Activated naive CD4-positive, alpha-beta T cell treated with anti-CD3 and anti-CD28 coated beads for 36 hours (primary cell): ENCODE results near the gene CCDC117. TPM values are rescaled to one million over a fixed set of nuclear protein-coding genes. Genes with fewer than 3 reads are reported as not detected.
"Not testable (repeated sequence)": the region's sequence is repeated elsewhere in the genome, so short reads cannot be mapped to it uniquely, and the experiment has no call there.

Experiments used
- CTCF ChIA-PET: fragments of 350-600 bp; sonication (Branson Sonifier 250); formaldehyde crosslinking; loops from one replicate; lab custom pipeline; 2021; ENCODE audit warnings: antibody characterized with exemption; lab: Charles Lee
- DNase-seq: peaks from one replicate; pipeline ENCODE4 v3.0.0-alpha.2; 2020
- H3K27ac Mint-ChIP-seq: one replicate; pipeline ENCODE4 v1.8.0; 2021; ENCODE audit warnings: mild to moderate bottlenecking, mixed read lengths
- H3K27me3 Mint-ChIP-seq: one replicate; pipeline ENCODE4 v1.8.0; 2021; ENCODE audit warnings: low read depth, mixed read lengths
- H3K36me3 Mint-ChIP-seq: one replicate; pipeline ENCODE4 v1.8.0; 2021; ENCODE audit warnings: low read depth, mixed read lengths
- H3K4me1 Mint-ChIP-seq: one replicate; pipeline ENCODE4 v1.8.0; 2021; ENCODE audit warnings: low read depth, mixed read lengths
- H3K4me3 Mint-ChIP-seq: one replicate; pipeline ENCODE4 v1.8.0; 2021; ENCODE audit warnings: mild to moderate bottlenecking, moderate library complexity, mixed read lengths
- H3K9me3 Mint-ChIP-seq: one replicate; pipeline ENCODE4 v1.8.0; 2021; ENCODE audit warnings: mixed read lengths
- intact Hi-C: fragments of 100-400 bp; cut with micrococcal nuclease; formaldehyde crosslinking; loops from one replicate; pipeline ENCODE4 v1.15.1; 2023
- total RNA-seq, 2 experiments: library from RNA; stranded (reverse); gene quantifications; one replicate each; pipeline ENCODE4 v1.2.3, GENCODE V29; 2021

The CCDC117 gene
- total RNA-seq, 2 experiments from 2014 or later, result 28.2 to 28.6 TPM

DNA sequence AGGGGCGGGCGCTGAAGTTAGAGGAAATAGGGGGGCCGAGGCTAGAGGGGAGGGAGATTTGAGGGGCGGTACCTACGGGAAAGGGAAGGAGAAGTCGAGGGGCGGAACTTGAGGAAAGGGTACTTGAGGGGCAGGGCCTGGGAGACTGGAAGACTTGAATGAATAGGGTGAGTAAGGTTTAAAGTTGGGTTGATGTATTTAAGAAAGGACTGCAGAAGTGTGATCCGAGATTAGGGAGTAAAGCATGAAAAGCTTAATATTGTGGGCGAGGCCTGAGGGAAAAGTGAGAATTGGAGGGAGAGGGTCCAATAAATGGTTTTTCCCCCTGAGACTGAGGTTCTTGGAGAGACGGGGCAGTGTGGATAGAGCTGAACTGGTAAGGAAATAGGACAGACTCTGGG, 29.9 kb upstream of the CCDC117 start:
- CTCF ChIA-PET, result interaction anchor here (1.5 to 2.3 kb wide), 2 partner anchors 69 to 70 kb away, joined by 3 to 5 read pairs; no protein-coding TSS in a partner anchor
- Mint-ChIP-seq H3K4me3 (peak overlapping the region; percentile 89), H3K27me3 (no peaks in the 10 kb centered on the region), H3K4me1 (peaks cover 20% of the 10 kb centered on the region), H3K27ac (peak overlapping the region; percentile 96), H3K36me3 (peaks cover 25% of the 10 kb centered on the region), H3K9me3 (no peaks in the 10 kb centered on the region)
- DNase-seq, result no peak
- intact Hi-C loops, result loop anchor here (1.0 to 5.0 kb wide), 5 partner anchors 30 to 810 kb away; partner anchors contain the start of genes CCDC117, THOC5 and ZNRF3

DNA sequence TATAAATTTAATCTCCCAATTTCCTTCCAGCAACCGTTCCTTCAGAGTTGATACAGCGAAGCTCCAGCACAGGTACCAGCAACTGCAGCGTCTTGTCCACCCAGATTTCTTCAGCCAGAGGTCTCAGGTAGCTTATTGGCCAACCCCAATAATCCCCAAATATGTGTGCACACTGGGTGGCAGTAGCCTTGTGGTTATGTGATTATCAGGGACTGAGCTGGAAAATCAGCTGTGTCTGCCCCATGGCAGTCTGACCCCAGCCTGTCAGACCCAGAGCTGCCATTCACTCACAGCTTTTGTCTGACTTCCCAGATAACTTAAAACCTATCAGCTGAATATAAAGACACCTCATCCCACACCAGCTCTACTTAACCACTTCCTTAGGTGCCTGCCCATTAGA, 28.6 kb upstream of the CCDC117 start:
- no peaks in the 10 kb centered on the region for H3K9me3 Mint-ChIP-seq
- H3K4me3 Mint-ChIP-seq, result no peak overlapping the region
- intact Hi-C loops, result loop anchor here (5.0 kb wide), 1 partner anchor 808 kb away; the partner anchor contains the start of gene THOC5
- no peaks in the 10 kb centered on the region for H3K27me3 Mint-ChIP-seq
- peaks cover 20% of the 10 kb centered on the region for H3K4me1 Mint-ChIP-seq
- H3K27ac Mint-ChIP-seq, result no peak overlapping the region
- CTCF ChIA-PET, result interaction anchor here (0.9 to 2.3 kb wide), 2 partner anchors 15 to 68 kb away, joined by 3 to 5 read pairs; no protein-coding TSS in a partner anchor
- DNase-seq, result no peak
- peaks cover 30% of the 10 kb centered on the region for H3K36me3 Mint-ChIP-seq

DNA sequence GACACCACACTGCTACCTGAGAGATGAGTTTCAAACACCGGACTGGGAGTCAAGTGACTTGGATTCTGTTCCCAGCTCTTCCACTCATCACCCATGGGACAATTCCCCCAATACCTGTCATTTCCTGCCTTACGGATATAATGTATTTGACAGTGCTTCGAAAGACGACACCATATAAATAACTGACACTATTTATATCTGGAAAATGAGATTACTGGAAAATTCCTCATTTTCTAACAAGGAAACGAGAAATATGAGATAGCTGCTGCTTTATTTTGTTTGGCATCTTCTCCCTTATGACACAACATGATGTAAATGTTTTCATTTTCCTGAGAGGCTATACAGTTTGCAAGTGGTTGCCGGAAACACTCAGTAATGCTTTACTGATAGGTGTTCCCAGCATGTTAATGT, 22.0 kb upstream of the CCDC117 start:
- Mint-ChIP-seq H3K27me3 (no peaks in the 10 kb centered on the region), H3K36me3 (peaks cover 36% of the 10 kb centered on the region), H3K4me1 (no peaks in the 10 kb centered on the region), H3K9me3 (no peaks in the 10 kb centered on the region), H3K27ac (no peak overlapping the region), H3K4me3 (no peak overlapping the region)
- intact Hi-C loops, result no loop called here
- no peak for DNase-seq
- CTCF ChIA-PET, result interaction anchor here (0.6 kb wide), 1 partner anchor 80 kb away, joined by 7 read pairs; no protein-coding TSS in a partner anchor

DNA sequence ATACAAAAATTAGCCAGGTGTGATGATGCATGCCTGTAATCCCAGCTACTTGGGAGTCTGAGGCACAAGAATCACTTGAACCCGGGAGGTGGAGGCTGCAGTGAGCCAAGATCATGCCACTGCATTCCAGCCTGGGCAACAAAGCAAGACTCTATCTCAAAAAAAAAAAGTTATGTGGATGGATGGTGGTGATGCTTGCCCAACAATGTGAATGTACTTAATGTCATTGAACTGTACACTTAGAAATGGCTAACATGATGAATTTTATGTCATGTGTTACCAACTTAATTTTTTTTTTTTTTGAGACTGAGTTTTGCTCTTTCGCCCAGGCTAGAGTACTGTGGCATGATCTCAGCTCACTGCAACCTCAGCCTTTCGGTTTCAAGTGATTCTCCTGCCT, 18.0 kb upstream of the CCDC117 start:
- H3K27ac Mint-ChIP-seq, DNase-seq, intact Hi-C loops, H3K4me1 Mint-ChIP-seq, H3K27me3 Mint-ChIP-seq, H3K9me3 Mint-ChIP-seq, H3K4me3 Mint-ChIP-seq: not testable (repeated sequence)
- peaks cover 16% of the 10 kb centered on the region for H3K36me3 Mint-ChIP-seq
- CTCF ChIA-PET, result interaction anchor here (0.6 kb wide), 2 partner anchors 873 to 1506 kb away, joined by 3 to 4 read pairs; no protein-coding TSS in a partner anchor

DNA sequence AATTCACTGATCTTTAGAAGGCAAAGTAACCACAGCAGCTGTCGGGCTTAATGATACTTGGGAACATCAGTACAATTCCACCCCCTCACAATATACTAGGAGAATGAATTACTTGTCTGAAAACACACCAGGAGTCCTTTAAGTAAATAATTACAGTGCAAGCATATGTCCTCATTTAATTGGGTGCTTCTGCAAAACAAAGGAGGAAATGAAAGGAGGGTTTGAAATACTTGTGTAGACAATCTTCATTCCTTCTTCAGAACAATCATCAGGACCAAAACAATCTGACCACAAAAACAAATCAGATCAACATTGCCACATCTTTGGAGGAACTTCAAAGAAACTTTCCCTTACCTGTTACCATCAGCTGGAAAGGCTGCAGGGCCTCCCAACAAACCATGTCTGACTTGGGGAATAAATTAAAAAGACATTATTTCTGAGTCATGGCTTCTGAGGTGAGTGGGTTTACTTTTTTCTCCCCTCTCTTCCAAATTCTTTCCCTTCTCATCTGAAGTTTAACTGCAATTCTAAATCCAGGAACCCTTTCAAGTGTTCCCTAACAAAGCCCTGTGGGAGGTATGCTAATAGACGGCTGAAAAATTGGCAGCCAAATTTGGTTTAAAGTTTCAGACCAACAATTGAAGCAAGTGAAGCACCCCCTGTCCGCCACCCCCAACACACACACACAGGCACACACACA, 12.5 kb upstream of the CCDC117 start:
- H3K4me1 Mint-ChIP-seq, result no peaks in the 10 kb centered on the region
- no peaks in the 10 kb centered on the region for H3K9me3 Mint-ChIP-seq
- intact Hi-C loops, result no loop called here
- no peak overlapping the region for H3K4me3 Mint-ChIP-seq
- peaks cover 4% of the 10 kb centered on the region for H3K36me3 Mint-ChIP-seq
- CTCF ChIA-PET, result interaction anchor here (0.9 kb wide), 1 partner anchor 16 kb away, joined by 3 read pairs; no protein-coding TSS in a partner anchor
- no peak for DNase-seq
- H3K27ac Mint-ChIP-seq, result no peak overlapping the region
- no peaks in the 10 kb centered on the region for H3K27me3 Mint-ChIP-seq

DNA sequence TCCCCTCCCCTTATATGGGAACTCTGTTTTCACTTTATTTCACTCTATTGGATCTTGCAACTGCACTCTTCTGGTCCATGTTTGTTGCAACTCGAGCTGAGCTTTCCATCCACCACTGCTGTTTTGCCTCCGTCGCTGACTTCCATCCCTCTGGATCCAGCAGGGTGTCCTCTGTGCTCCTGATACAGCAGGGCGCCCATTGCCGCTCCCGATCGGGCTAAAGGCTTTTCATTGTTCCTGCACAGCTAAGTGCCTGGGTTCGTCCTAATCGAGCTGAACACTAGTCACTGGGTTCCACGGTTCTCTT, 11.1 kb upstream of the CCDC117 start:
- H3K9me3 Mint-ChIP-seq, result no peaks in the 10 kb centered on the region
- no peak overlapping the region for H3K27ac Mint-ChIP-seq
- H3K4me1 Mint-ChIP-seq, result no peaks in the 10 kb centered on the region
- H3K36me3 Mint-ChIP-seq, result peaks cover 4% of the 10 kb centered on the region
- no peaks in the 10 kb centered on the region for H3K27me3 Mint-ChIP-seq
- intact Hi-C loops, result no loop called here
- CTCF ChIA-PET, result interaction anchor here (0.8 kb wide), 1 partner anchor 16 kb away, joined by 3 read pairs; no protein-coding TSS in a partner anchor
- no peak overlapping the region for H3K4me3 Mint-ChIP-seq
- no peak for DNase-seq

DNA sequence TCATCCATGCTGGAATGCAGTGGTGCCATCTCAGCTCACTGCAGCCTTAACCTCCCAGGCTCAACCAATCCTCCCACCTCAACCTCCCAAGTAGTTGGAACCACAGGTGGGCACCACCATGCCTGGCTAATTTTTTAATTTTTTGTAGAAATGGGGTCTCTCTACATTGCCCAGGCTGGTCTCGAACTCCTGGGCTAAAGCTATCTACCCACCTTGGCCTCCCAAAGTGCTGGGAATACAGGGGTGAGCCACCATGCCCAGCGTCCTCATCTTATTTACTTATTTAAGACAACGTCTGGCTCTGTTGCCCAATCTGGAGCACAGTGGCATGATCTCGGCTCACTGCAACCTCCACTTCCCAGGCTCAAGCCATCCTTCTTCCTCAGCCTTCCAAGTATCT, 10.5 kb upstream of the CCDC117 start:
- H3K27me3 Mint-ChIP-seq, DNase-seq, H3K27ac Mint-ChIP-seq, intact Hi-C loops, CTCF ChIA-PET, H3K9me3 Mint-ChIP-seq, H3K4me1 Mint-ChIP-seq, H3K4me3 Mint-ChIP-seq, H3K36me3 Mint-ChIP-seq: not testable (repeated sequence)

DNA sequence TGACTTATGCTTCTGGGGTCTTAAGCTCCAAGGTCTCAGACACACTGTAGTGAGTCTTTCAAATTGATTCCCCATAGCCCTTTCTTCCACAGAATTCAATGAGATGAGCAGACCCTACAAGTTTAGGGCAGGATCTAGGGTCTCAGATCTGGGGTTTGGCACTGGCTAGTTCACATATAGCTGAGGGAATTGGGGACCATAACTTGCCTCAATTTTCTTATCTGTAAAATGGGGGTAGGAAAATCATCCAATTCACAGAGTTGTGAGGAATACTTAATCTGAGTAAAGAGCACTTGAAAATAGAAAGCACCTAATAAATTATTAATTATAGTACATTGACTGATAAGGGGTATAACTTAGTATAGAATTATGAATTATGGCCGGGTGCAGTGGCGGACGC, 5.9 kb upstream of the CCDC117 start:
- Mint-ChIP-seq H3K36me3 (no peaks in the 10 kb centered on the region), H3K4me3 (no peak overlapping the region), H3K9me3 (no peaks in the 10 kb centered on the region), H3K4me1 (no peaks in the 10 kb centered on the region), H3K27me3 (no peaks in the 10 kb centered on the region), H3K27ac (no peak overlapping the region)
- intact Hi-C loops, result no loop called here
- DNase-seq, result no peak
- CTCF ChIA-PET, result no interaction called here

DNA sequence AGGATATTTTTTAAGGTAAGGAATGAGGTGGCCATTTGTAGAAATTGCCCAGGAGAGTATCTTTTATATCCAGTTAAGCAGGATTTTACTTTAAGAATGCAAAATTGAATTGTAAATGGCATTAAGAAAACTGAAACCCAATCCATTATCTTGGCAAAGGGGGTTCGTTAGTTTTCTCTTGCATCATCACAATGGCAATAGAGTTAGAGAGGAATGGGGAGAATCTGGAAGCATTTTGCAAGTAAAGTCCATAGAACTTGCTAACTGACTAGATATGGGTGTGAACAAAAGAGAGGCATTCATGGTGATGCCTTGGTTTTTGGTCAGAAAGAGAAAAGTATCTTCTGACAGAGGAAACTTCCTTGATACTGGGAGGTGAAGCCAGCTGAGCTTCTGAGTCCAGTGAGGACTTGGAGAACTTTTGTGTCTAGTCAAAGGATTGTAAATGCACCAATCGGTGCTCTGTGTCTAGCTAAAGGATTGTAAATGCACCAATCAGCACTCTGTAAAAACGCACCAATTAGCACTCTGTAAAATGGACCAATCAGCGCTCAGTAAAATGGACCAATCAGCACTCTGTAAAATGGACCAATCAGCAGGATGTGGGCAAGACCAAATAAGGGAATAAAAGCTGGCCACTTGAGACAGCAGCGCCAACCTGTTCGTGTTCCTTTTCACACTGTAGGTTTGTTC, 3.6 kb upstream of the CCDC117 start:
- Mint-ChIP-seq H3K27me3 (no peaks in the 10 kb centered on the region), H3K36me3 (peaks cover 6% of the 10 kb centered on the region), H3K27ac (no peak overlapping the region), H3K9me3 (no peaks in the 10 kb centered on the region), H3K4me3 (no peak overlapping the region), H3K4me1 (peaks cover 8% of the 10 kb centered on the region)
- intact Hi-C loops, result no loop called here
- no peak for DNase-seq
- CTCF ChIA-PET, result no interaction called here

DNA sequence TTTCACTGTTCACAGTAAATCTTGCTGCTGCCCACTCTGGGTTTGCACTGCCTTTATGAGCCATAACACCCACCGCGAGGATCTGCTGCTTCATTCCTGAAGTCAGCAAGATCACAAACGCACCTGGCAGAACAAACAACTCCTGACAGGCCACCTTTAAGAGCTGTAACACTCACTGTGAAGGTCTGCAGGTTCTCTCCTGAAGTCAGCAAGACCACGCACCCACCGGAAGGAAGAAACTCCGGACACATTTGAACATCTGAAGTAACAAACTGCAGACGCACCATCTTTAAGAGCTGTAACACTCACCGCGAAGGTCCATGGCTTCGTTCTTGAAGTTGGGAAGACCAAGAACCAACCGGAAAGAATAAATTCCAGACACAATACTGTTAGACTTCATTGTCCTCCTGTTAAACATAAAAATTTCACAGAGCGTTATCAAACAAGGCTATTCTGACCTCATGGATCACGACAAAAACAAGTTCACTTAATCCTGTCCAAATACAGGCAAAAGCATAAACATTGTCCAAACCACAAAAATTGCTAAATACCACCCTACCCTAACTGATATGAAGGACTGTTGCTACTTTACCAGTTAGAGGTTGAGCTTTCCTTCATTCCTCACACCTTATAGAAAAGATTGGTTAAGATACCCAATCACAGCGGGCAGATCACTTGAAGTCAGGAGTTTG, 3.0 kb upstream of the CCDC117 start:
- intact Hi-C loops, result loop anchor here (5.0 kb wide), 2 partner anchors 97 to 188 kb away; no protein-coding TSS in a partner anchor
- DNase-seq, result no peak
- no peaks in the 10 kb centered on the region for H3K9me3 Mint-ChIP-seq
- H3K4me3 Mint-ChIP-seq, result no peak overlapping the region
- H3K36me3 Mint-ChIP-seq, result peaks cover 7% of the 10 kb centered on the region
- peaks cover 12% of the 10 kb centered on the region for H3K4me1 Mint-ChIP-seq
- no peaks in the 10 kb centered on the region for H3K27me3 Mint-ChIP-seq
- H3K27ac Mint-ChIP-seq, result no peak overlapping the region
- CTCF ChIA-PET, result no interaction called here

DNA sequence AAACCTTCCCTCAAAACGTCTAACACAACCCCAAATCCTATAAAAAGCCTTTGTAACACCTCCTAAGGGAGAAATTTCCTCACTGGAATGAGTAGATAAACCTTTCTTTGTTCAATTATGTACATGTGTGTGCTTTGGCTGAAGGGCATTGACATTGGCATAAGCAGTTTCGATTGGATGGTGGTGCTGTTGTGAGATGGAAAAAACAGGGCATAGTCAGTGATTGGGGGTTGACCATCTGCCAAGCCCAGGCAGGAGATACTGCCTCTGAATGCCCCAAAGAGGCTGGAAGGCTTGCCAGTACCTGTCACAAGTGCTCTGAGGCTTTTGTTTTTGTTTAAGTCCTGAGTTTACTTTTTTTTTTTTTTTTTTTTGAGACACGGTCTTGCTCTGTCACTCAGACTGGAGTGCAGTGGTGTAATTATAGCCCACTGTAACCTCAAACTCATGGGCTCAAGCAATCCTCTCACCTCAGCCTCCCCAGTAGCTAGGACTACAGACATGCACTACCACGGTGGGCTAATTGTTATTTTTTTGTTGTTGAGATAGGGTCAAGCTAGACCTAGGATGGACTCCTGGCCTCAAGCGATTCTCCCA, 1.2 kb upstream of the CCDC117 start:
- Mint-ChIP-seq H3K27me3 (no peaks in the 10 kb centered on the region), H3K4me1 (peaks cover 25% of the 10 kb centered on the region), H3K9me3 (no peaks in the 10 kb centered on the region), H3K36me3 (peaks cover 19% of the 10 kb centered on the region), H3K27ac (no peak overlapping the region), H3K4me3 (no peak overlapping the region)
- DNase-seq, result no peak
- CTCF ChIA-PET, result no interaction called here
- intact Hi-C loops, result loop anchor here (5.0 kb wide), 2 partner anchors 99 to 186 kb away; no protein-coding TSS in a partner anchor

DNA sequence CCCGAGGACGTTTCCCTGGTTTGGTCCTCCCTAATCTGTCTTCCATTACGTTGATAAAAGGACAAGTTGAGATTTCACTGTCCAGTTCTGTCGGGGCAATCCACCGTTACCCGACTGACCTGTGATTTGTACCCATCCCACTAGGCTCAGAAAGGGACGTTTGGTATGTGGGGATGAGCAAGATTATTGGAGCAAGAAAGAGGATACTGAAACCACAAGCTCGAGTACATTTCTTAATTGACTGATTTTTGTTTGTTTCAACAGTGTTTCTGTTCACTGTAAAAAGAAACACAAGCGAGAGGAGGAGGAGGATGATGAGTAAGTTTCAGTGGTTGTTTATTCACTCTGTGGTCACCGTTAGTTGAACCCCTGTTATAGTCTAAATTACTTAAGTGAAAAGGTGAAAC, 969 bp downstream of the CCDC117 start:
- CTCF ChIA-PET, result interaction anchor here (0.6 to 1.5 kb wide), 6 partner anchors 9 to 38 kb away, joined by 3 to 5 read pairs (median 4); no protein-coding TSS in a partner anchor
- Mint-ChIP-seq H3K36me3 (peaks cover 19% of the 10 kb centered on the region), H3K4me1 (peaks cover 34% of the 10 kb centered on the region), H3K27ac (peak overlapping the region; percentile 98), H3K27me3 (no peaks in the 10 kb centered on the region), H3K9me3 (no peaks in the 10 kb centered on the region), H3K4me3 (peak overlapping the region; percentile 99)
- intact Hi-C loops, result loop anchor here (1.0 to 5.0 kb wide), 4 partner anchors 26 to 184 kb away; no protein-coding TSS in a partner anchor
- DNase-seq, result no peak
